Measurements from ENCODE around the gene GRIK2.

DNA sequence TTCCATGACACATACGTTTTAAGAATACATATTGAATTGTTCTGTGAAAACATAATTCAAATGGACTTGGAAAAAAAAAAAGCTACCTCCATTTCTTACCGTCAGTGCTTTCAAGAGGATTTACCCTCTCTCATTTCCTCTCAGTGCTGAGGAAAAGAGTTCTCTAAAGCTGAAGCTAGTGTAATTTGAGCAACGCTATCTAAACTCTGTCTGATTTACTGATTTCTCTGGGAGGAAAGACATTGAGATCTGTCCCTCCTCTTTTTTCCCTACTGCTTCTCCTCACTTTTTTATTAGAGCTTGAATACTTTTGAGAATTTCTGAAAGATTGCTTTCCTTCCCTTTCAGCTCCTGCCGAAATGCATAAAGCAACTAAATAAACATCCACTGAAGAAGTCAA, 41.2 kb upstream of the GRIK2 start:
- TF ChIP-seq, protein P1, sequence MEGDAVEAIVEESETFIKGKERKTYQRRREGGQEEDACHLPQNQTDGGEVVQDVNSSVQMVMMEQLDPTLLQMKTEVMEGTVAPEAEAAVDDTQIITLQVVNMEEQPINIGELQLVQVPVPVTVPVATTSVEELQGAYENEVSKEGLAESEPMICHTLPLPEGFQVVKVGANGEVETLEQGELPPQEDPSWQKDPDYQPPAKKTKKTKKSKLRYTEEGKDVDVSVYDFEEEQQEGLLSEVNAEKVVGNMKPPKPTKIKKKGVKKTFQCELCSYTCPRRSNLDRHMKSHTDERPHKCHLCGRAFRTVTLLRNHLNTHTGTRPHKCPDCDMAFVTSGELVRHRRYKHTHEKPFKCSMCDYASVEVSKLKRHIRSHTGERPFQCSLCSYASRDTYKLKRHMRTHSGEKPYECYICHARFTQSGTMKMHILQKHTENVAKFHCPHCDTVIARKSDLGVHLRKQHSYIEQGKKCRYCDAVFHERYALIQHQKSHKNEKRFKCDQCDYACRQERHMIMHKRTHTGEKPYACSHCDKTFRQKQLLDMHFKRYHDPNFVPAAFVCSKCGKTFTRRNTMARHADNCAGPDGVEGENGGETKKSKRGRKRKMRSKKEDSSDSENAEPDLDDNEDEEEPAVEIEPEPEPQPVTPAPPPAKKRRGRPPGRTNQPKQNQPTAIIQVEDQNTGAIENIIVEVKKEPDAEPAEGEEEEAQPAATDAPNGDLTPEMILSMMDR (IDR thresholded peaks at IDR 0.05): no peak
- TF ChIP-seq POLR2A (IDR thresholded peaks at IDR 0.05): no peak
- TF ChIP-seq POLR2AphosphoS5 (IDR thresholded peaks at IDR 0.05): no peak
